H1 (cell line): ENCODE results near the gene SLC27A4. TPM values are rescaled to one million over a fixed set of nuclear protein-coding genes. Genes with fewer than 3 reads are reported as not detected.

Experiments used
- CTCF ChIA-PET: fragments of 300-600 bp; sonication (Branson Sonifier 250); formaldehyde crosslinking; loops from one replicate; lab custom pipeline; 2021; ENCODE audit not compliant: partially characterized antibody; lab: Charles Lee
- POLR2A ChIA-PET: fragments of 300-600 bp; sonication (Branson Sonifier 250); formaldehyde crosslinking; loops from one replicate; lab custom pipeline; 2021; ENCODE audit warnings: inconsistent platforms; ENCODE audit not compliant: partially characterized antibody; lab: Charles Lee
- DNase-seq, 2 experiments: peaks; one replicate each; pipeline versions ENCODE4 v3.0.0 to v3.0.0-alpha.2; 2010 to 2022; ENCODE audit warnings: low spot score in 2 of 2, low read depth in 1 of 2, mixed read lengths in 1 of 2
- FAIRE-seq: peaks from 2 replicates; lab custom pipeline; 2011; peaks lifted over from hg19 to GRCh38; lab: Jason Lieb, UNC
- H2AFZ ChIP-seq: 2 replicates; pipeline ENCODE4 v1.8.1; 2012; ENCODE audit warnings: low read length, inconsistent platforms
- H2AK5ac ChIP-seq: 2 replicates; pipeline ENCODE4 v1.6.1; 2013; ENCODE audit warnings: low read depth, low read length
- H2BK120ac ChIP-seq: replicated peaks from 2 replicates; pipeline ENCODE3; 2013; ENCODE audit warnings: low read depth, low read length, inconsistent platforms
- H2BK12ac ChIP-seq: 2 replicates; pipeline ENCODE4 v1.6.1; 2013; ENCODE audit warnings: low read depth, low read length
- H2BK15ac ChIP-seq: 2 replicates; pipeline ENCODE4 v1.6.1; 2013; ENCODE audit warnings: low read length
- H2BK20ac ChIP-seq: 2 replicates; pipeline ENCODE4 v1.6.1; 2013; ENCODE audit warnings: low read length
- H2BK5ac ChIP-seq: 2 replicates; pipeline ENCODE4 v1.6.1; 2013; ENCODE audit warnings: low read depth, low read length
- H3K14ac ChIP-seq: 2 replicates; pipeline ENCODE4 v1.6.1; 2013; ENCODE audit warnings: inconsistent platforms; ENCODE audit not compliant: insufficient read length
- H3K18ac ChIP-seq: 2 replicates; pipeline ENCODE4 v1.6.1; 2013; ENCODE audit warnings: low read length; ENCODE audit errors: extremely low read depth
- H3K23ac ChIP-seq: 2 replicates; pipeline ENCODE4 v1.6.1; 2013; ENCODE audit warnings: inconsistent platforms; ENCODE audit not compliant: insufficient read length
- H3K23me2 ChIP-seq: 2 replicates; pipeline ENCODE4 v1.6.1; 2013; ENCODE audit warnings: low read depth, low read length
- H3K27ac ChIP-seq: 2 replicates; pipeline ENCODE4 v1.6.1; 2011; ENCODE audit warnings: low read depth, low read length, inconsistent platforms
- H3K27me3 ChIP-seq, 4 experiments: replicated peaks in 1 of 4; 1 replicate in 1 of 4; 2 replicates in 3 of 4; pipeline versions ENCODE4 v1.6.1 to v1.8.1; 2011 to 2013; ENCODE audit warnings: low read length in 3 of 4, mild to moderate bottlenecking in 3 of 4, inconsistent platforms in 2 of 4, mixed read lengths in 2 of 4, moderate library complexity in 1 of 4; ENCODE audit not compliant: control insufficient read depth in 3 of 4, insufficient read depth in 3 of 4; ENCODE audit errors: extremely low read depth in 1 of 4
- H3K36me3 ChIP-seq, 4 experiments: 2 replicates each; pipeline versions ENCODE4 v1.6.1 to v1.8.1; 2011 to 2013; ENCODE audit warnings: mild to moderate bottlenecking in 4 of 4, low read length in 3 of 4, moderate library complexity in 2 of 4, control low read depth in 1 of 4, inconsistent platforms in 1 of 4; ENCODE audit not compliant: insufficient read depth in 4 of 4, control insufficient read depth in 2 of 4
- H3K4ac ChIP-seq: replicated peaks from 2 replicates; pipeline ENCODE3; 2013; ENCODE audit warnings: low read length, low read depth, mixed read lengths, inconsistent platforms; ENCODE audit not compliant: insufficient read length
- H3K4me1 ChIP-seq, 4 experiments: replicated peaks in 1 of 4; 1 replicate in 1 of 4; 2 replicates in 3 of 4; pipeline versions ENCODE4 v1.6.1 to v1.8.1; 2011 to 2013; ENCODE audit warnings: low read length in 3 of 4, inconsistent platforms in 2 of 4, mixed read lengths in 1 of 4; ENCODE audit not compliant: insufficient read depth in 4 of 4, control insufficient read depth in 3 of 4
- H3K4me2 ChIP-seq, 2 experiments: 2 replicates each; pipeline versions ENCODE4 v1.6.1 to v1.8.1; 2011 to 2013; ENCODE audit warnings: low read depth in 2 of 2, low read length in 2 of 2, control low read depth in 1 of 2, inconsistent platforms in 1 of 2, mild to moderate bottlenecking in 1 of 2; ENCODE audit not compliant: insufficient read depth in 1 of 2
- H3K4me3 ChIP-seq, 4 experiments: fragments of 200-600, 300-600 bp in 1 of 4; sonication (generic), shearing (Covaris generic), sonication (Bioruptor Twin) in 1 of 4; 2 replicates each; pipeline versions ENCODE4 v1.5.1 to v1.8.1; 2011 to 2016; ENCODE audit warnings: low read length in 4 of 4, low read depth in 3 of 4, control low read depth in 2 of 4, inconsistent platforms in 2 of 4, mild to moderate bottlenecking in 2 of 4, mixed read lengths in 1 of 4, moderate library complexity in 1 of 4; ENCODE audit not compliant: insufficient read depth in 2 of 4; ENCODE audit errors: extremely low read depth in 1 of 4
- H3K56ac ChIP-seq: replicated peaks from 2 replicates; pipeline ENCODE3; 2013; ENCODE audit warnings: low read depth, mild to moderate bottlenecking, mixed read lengths, low read length, inconsistent platforms; ENCODE audit not compliant: insufficient read length
- H3K79me1 ChIP-seq: 2 replicates; pipeline ENCODE4 v1.6.1; 2013; ENCODE audit warnings: low read depth, low read length, control low read depth
- H3K79me2 ChIP-seq, 2 experiments: 2 replicates each; pipeline versions ENCODE4 v1.6.1 to v1.8.1; 2012 to 2013; ENCODE audit warnings: low read length in 2 of 2, mild to moderate bottlenecking in 2 of 2, inconsistent platforms in 1 of 2; ENCODE audit not compliant: insufficient read depth in 2 of 2, control insufficient read depth in 1 of 2
- H3K9ac ChIP-seq, 4 experiments: replicated peaks in 1 of 4; 1 replicate in 1 of 4; 2 replicates in 3 of 4; pipeline versions ENCODE4 v1.6.1 to v1.8.1; 2011 to 2013; ENCODE audit warnings: low read depth in 3 of 4, low read length in 3 of 4, control low read depth in 2 of 4, mild to moderate bottlenecking in 2 of 4, moderate library complexity in 2 of 4, inconsistent platforms in 1 of 4; ENCODE audit errors: extremely low read depth in 1 of 4
- H3K9me3 ChIP-seq, 2 experiments: 2 replicates each; pipeline versions ENCODE4 v1.6.1 to v1.8.1; 2012 to 2013; ENCODE audit warnings: mild to moderate bottlenecking in 2 of 2, moderate library complexity in 2 of 2, control low read depth in 1 of 2, inconsistent platforms in 1 of 2, low read depth in 1 of 2, low read length in 1 of 2, mixed read lengths in 1 of 2; ENCODE audit not compliant: insufficient read depth in 2 of 2
- H4K20me1 ChIP-seq, 2 experiments: replicated peaks in 1 of 2; 2 replicates each; pipeline versions ENCODE3 to v1.8.1; 2011 to 2013; ENCODE audit warnings: inconsistent platforms in 2 of 2, low read length in 2 of 2, mild to moderate bottlenecking in 1 of 2; ENCODE audit not compliant: insufficient read depth in 2 of 2, control insufficient read depth in 1 of 2
- H4K5ac ChIP-seq: 2 replicates; pipeline ENCODE4 v1.6.1; 2013; ENCODE audit warnings: low read length, low read depth, mixed read lengths, inconsistent platforms; ENCODE audit not compliant: insufficient read length
- H4K8ac ChIP-seq: 2 replicates; pipeline ENCODE4 v1.8.0; 2013; ENCODE audit warnings: mild to moderate bottlenecking, moderate library complexity, low read length, inconsistent platforms; ENCODE audit not compliant: insufficient read depth; ENCODE audit errors: extremely low read depth
- H4K91ac ChIP-seq: replicated peaks from 2 replicates; pipeline ENCODE3; 2013; ENCODE audit warnings: low read length, mixed read lengths, inconsistent platforms; ENCODE audit not compliant: insufficient read length
- CREB1 ChIP-seq: IDR thresholded peaks from 2 replicates; pipeline ENCODE4 v1.6.1; 2012; ENCODE audit warnings: inconsistent platforms
- GABPA ChIP-seq: IDR thresholded peaks from 2 replicates; pipeline ENCODE4 v1.6.1; 2011; ENCODE audit warnings: mild to moderate bottlenecking, low read length, moderate library complexity, borderline replicate concordance; ENCODE audit not compliant: insufficient read depth
- PHF8 ChIP-seq: fragments of 200-600 bp; sonication (generic); conservative IDR thresholded peaks from 2 replicates; pipeline ENCODE4 v1.7.1; 2012; ENCODE audit warnings: low read depth, mild to moderate bottlenecking, inconsistent platforms, low read length, moderate library complexity
- RAD21 ChIP-seq, 2 experiments: IDR thresholded peaks in 1 of 2; conservative IDR thresholded peaks in 1 of 2; 2 replicates each; pipeline ENCODE4 v1.6.1; 2011; ENCODE audit warnings: low read depth in 2 of 2, low read length in 2 of 2, improper control_type of control experiment in 1 of 2, inconsistent platforms in 1 of 2, mild to moderate bottlenecking in 1 of 2, moderate library complexity in 1 of 2
- SP2 ChIP-seq: IDR thresholded peaks from 2 replicates; pipeline ENCODE4 v1.6.1; 2012; ENCODE audit warnings: mild to moderate bottlenecking, low read length, inconsistent platforms
- WGBS, 2 experiments: shearing (Covaris generic) in 1 of 2; methylation state at CpG; one replicate each; pipeline versions ENCODE4 v1.1.6 to v1.1.7; 2013 to 2015; ENCODE audit warnings: low lambda C conversion rate in 2 of 2, mixed read lengths in 2 of 2, inconsistent platforms in 1 of 2, low coverage in 1 of 2, missing lambda C conversion rate in 1 of 2; ENCODE audit not compliant: insufficient replicate concordance in 2 of 2, insufficient coverage in 1 of 2, insufficient read length in 1 of 2; ENCODE audit errors: extremely low coverage in 1 of 2, missing lambda C conversion rate in 1 of 2; 5-methylcytosine and 5-hydroxymethylcytosine counted together
- polyA plus RNA-seq, 7 experiments: library from polyadenylated mRNA; depleted of rRNA in 3 of 7; stranded (reverse) in 5 of 7; unstranded in 2 of 7; fragments of >200 nt in 5 of 7; fragments of 200-250 nt in 2 of 7; gene quantifications; 1 replicate in 5 of 7; 2 replicates in 1 of 7; 4 replicates in 1 of 7; pipeline versions ENCODE4 v1.2.1 to v1.2.3, GENCODE V29; 2011 to 2013; ENCODE audit warnings: missing spikeins in 2 of 7, mixed read lengths in 2 of 7
- total RNA-seq: library from RNA; stranded (reverse); fragmentation: NEBNext Ultra II Directional; extraction: Animal tissue kit (Norgen Biotek cat#: 25700); gene quantifications from 2 replicates; pipeline ENCODE4 v1.2.1, GENCODE V29; 2021

SLC27A4 gene
- total and polyA plus RNA-seq, 2 of the 8 experiments (the other 6 are each of a cell fraction or from before 2014, with no cell fraction given): 14.9 to 20.5 TPM

- Histone ChIP-seq H2AK5ac (peak overlapping the region; percentile 93; the same call in 1 of the 2 replicates), H2BK120ac (no peak overlapping the region), H4K20me1 (peaks cover 24 to 29% of the 10 kb centered on the region in 2 experiments)
- TF ChIP-seq GABPA (no peak), RAD21 (IDR thresholded peaks at IDR 0.05 in 1 of 2, conservative IDR thresholded peaks at IDR 0.05 in 1 of 2; ENCODE audit: low read depth in 2 of 2, low read length in 2 of 2) (no peak), PHF8 (no peak), SP2 (no peak), CREB1 (no peak)
Observed at GRCh38 chr9:128383007-128383753, 42.9 kb downstream of the SLC27A4 start.

More at GRCh38 chr9:128383007-128383753, 42.9 kb downstream of the SLC27A4 start:
- H4K5ac ChIP-seq: no peak overlapping the region
- peak overlapping the region; percentile 88 for H3K18ac ChIP-seq
- peak overlapping the region; percentile 48 to 66 for H3K4me2 ChIP-seq
- H3K23me2 ChIP-seq: peaks cover 2% of the 10 kb centered on the region; the same call in 1 of the 2 replicates
- peak overlapping the region in 3 of 4 experiments; percentile 11 to 44 (median 24); a peak in 5 of 8 replicates for H3K4me3 ChIP-seq
- WGBS, 2 experiments: 16% methylated on average over 9 of the region's 9 CpGs; no CpG with 5 or more reads in 1 of the 2 experiments
- ChIA-PET POLR2A (interaction anchor here (0.6 to 5.6 kb wide), 15 partner anchors 8 to 221 kb away, joined by 3 to 63 read pairs (median 5); partner anchors contain the start of genes CERCAM and URM1), CTCF (interaction anchor here (0.5 to 21.9 kb wide), 11 partner anchors 10 to 121 kb away, joined by 3 to 323 read pairs (median 6); partner anchors contain the start of genes CERCAM and URM1)
- DNase-seq: peak; percentile 68 to 82
- no peak overlapping the region for H3K9ac ChIP-seq
- no peak overlapping the region for H3K27ac ChIP-seq
- H3K9me3 ChIP-seq: no peaks in the 10 kb centered on the region
- peak overlapping the region; percentile 84; the same call in 1 of the 2 replicates for H2BK12ac ChIP-seq
- FAIRE-seq: peak; percentile 92
- H3K14ac ChIP-seq: no peak overlapping the region
- H3K4ac ChIP-seq: peak overlapping the region; percentile 17
- peak overlapping the region; percentile 50 for H4K91ac ChIP-seq
- no peak overlapping the region for H2AFZ ChIP-seq
- no peaks in the 10 kb centered on the region for H3K79me2 ChIP-seq
- H3K4me1 ChIP-seq: peaks cover 26 to 40% (median 36%) of the 10 kb centered on the region in 4 experiments
- H3K56ac ChIP-seq: no peak overlapping the region
- no peak overlapping the region for H3K23ac ChIP-seq
- H3K27me3 ChIP-seq: peaks cover 9 to 68% (median 60%) of the 10 kb centered on the region in 4 experiments
- H2BK5ac ChIP-seq: peak overlapping the region; percentile 75; the same call in 1 of the 2 replicates
- H3K79me1 ChIP-seq: 0 out of 2 replicates have a peak, but pooled peaks cover 6% of the 10 kb centered on the region
- H2BK20ac ChIP-seq: 0 out of 2 replicates have a peak overlapping the region, but pooled peaks have one; percentile 13
- H3K36me3 ChIP-seq: peaks cover 0 to 10% (median under 1%) of the 10 kb centered on the region in 4 experiments; a peak in 6 of 8 replicates
- H4K8ac ChIP-seq: no peak overlapping the region
- peak overlapping the region; percentile 5; the same call in 1 of the 2 replicates for H2BK15ac ChIP-seq
